GM06990 (cell line): ENCODE data around the gene OR14I1.

Source experiments
- DNase-seq: peaks from one replicate; pipeline ENCODE4 v3.0.0-alpha.2; 2011; ENCODE audit not compliant: insufficient read length; ENCODE audit errors: extremely low read depth
- H3K27me3 ChIP-seq: replicated peaks from 2 replicates; pipeline ENCODE4 v1.6.0; 2011; ENCODE audit warnings: low read length; ENCODE audit not compliant: control insufficient read depth, insufficient read depth
- H3K36me3 ChIP-seq: 2 replicates; pipeline ENCODE4 v1.5.1; 2011; ENCODE audit warnings: low read length; ENCODE audit not compliant: control insufficient read depth, insufficient read depth
- H3K4me3 ChIP-seq: replicated peaks from 2 replicates; pipeline ENCODE4 v1.5.1; 2011; ENCODE audit warnings: low read depth, mild to moderate bottlenecking, control low read depth, low read length
- TF ChIP-seq, protein P1 (sequence below): IDR thresholded peaks from 2 replicates; pipeline ENCODE4 v1.5.1; 2011; ENCODE audit warnings: low read length, control low read depth, mild to moderate bottlenecking, inconsistent platforms; ENCODE audit not compliant: insufficient read depth, poor library complexity, severe bottlenecking

The OR14I1 gene

GRCh38 chr1:248696774-248697173 is 5.8 kb downstream of the OR14I1 start:
- Histone ChIP-seq H3K27me3 (no peaks in the 10 kb centered on the region), H3K4me3 (no peak overlapping the region), H3K36me3 (no peaks in the 10 kb centered on the region)
- TF ChIP-seq, protein P1, sequence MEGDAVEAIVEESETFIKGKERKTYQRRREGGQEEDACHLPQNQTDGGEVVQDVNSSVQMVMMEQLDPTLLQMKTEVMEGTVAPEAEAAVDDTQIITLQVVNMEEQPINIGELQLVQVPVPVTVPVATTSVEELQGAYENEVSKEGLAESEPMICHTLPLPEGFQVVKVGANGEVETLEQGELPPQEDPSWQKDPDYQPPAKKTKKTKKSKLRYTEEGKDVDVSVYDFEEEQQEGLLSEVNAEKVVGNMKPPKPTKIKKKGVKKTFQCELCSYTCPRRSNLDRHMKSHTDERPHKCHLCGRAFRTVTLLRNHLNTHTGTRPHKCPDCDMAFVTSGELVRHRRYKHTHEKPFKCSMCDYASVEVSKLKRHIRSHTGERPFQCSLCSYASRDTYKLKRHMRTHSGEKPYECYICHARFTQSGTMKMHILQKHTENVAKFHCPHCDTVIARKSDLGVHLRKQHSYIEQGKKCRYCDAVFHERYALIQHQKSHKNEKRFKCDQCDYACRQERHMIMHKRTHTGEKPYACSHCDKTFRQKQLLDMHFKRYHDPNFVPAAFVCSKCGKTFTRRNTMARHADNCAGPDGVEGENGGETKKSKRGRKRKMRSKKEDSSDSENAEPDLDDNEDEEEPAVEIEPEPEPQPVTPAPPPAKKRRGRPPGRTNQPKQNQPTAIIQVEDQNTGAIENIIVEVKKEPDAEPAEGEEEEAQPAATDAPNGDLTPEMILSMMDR, result no peak
- no peak for DNase-seq

DNA sequence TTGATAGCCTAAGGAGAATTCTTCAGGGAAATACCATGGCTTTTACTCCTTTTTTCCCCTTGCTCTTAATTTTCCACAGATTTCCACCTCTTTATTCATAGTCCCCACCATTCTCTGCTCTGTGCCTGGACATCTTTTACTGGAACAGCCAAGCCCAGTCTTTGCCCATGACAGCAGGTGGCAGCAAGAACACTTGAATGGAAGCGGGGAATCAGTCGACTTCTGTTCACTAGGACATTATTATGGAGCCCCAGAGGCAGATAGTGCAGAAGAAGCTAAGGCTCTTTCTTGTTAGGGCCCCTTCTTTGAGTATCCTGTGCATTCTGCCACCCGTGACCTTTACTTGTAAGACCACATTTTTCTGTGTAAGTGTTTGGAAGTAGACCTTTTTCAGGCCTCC is 6.3 kb downstream of the OR14I1 start:
- Histone ChIP-seq H3K27me3 (no peaks in the 10 kb centered on the region), H3K4me3 (no peak overlapping the region), H3K36me3 (no peaks in the 10 kb centered on the region)
- DNase-seq, result no peak
- TF ChIP-seq, protein P1, result peak; percentile 61

DNA sequence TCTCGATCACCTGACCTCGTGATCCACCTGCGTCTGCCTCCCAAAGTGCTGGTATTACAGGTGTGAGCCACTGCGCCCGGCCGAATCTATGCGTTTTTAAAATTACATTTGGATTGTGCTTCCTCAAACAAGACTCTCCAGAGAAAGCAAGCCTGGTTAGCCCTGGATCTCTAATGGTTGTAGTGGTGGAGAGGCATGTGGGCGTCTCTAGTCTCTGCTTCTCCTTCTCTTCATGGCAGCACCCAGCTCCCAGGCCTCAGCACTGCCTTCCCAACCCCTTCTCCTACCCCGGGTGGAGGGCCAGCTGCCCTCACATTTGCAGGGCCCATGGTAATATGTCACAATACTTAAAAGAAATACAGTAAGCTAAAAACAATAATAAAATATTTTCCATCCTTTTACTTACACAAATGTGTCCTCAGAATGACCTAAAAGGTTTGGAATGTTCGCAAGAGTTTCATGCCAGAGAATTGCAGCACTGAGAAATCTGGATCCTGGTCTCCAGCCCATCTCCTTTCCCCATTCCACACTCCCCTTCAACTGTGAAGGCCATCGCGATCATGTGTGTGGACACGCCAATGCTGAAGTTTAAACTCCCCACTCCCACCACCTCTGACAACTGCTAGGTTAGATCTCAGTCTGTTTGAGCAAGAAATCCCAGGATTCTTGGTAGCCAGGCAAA is 7.0 kb downstream of the OR14I1 start:
- Histone ChIP-seq H3K27me3 (no peaks in the 10 kb centered on the region), H3K4me3 (no peak overlapping the region), H3K36me3 (no peaks in the 10 kb centered on the region)
- DNase-seq, result no peak
- TF ChIP-seq, protein P1, result no peak

DNA sequence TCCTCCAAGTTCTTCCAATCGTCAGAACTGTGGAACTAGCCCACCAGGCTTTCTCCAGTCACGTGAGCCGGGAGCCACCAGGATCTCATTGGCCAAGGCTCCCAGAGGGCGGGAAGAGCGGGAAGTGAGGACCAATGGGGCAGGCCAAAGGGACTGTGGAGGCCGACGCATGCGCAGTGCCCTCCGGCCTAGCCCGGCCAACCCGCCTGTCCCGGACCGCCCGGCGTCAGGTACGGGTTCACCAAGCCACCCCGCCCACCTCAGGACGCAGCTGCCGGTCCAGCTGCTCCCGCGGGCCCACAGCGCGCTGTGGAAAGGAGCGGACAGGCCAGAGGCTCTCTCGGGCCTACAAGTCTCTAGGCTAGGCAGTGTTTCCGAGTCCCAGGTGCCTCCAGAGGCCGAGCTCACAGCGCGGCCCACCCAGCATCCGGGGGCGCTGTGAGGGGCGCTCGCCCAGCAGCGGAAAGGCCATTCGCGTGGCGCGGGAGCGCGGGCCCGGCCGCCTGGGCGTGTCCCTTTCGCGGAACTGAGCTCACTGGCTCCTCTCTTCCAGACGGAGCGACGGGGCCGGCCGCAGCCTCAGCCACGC is 10.9 kb downstream of the OR14I1 start:
- H3K27me3 ChIP-seq, result no peaks in the 10 kb centered on the region
- DNase-seq, result no peak
- no peaks in the 10 kb centered on the region for H3K36me3 ChIP-seq
- TF ChIP-seq, protein P1, result no peak
- H3K4me3 ChIP-seq, result no peak overlapping the region

DNA sequence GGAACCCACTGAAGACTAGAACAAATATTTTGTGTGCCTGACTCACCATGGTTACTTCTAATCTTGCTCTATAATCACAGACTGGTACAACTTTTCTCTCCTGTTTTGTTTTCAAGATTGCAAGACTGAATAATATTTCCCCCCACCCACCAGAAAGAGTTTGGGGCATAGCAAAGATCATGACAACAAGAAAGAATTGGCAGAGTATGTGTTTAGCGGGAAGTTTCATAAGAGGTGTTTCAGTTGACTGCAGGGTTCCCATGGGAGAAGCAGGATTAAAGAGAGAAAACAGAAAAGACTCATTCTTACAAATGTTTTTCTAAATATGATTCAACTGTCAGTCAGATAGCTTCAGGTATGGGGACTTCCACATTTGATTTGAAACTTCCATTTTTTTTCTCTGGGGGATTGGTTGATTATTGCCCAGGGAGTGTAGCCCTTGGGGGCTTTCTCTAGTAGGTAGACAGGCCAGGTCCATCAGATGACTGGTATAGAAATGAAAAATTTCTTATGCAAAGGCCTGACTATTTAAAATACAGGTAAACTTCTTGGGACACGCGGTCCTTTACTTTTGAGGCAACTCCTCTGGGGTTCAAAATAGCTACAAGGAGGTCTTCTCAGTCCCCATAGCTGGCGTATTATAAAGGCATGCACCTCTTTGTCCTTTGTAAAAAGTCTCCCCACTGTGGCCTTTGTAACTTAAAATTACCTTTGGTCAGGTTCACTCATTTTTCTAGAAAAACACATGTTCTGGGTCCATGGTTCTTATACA is 13.9 kb downstream of the OR14I1 start:
- no peak overlapping the region for H3K4me3 ChIP-seq
- H3K27me3 ChIP-seq, result no peaks in the 10 kb centered on the region
- TF ChIP-seq, protein P1, result no peak
- DNase-seq, result peak; percentile 38
- no peaks in the 10 kb centered on the region for H3K36me3 ChIP-seq
